SK-N-SH treated with all-trans-retinoic acid at 6 μM for 48 hours (cell line): ENCODE data around the gene RIN3.

ENCODE experiments used
- ATAC-seq: fragments of 200-7000 bp; cut with Tn5 transposase; 3 replicates; pipeline ENCODE4 v1.9.1; 2020; ENCODE audit warnings: mild to moderate bottlenecking, moderate library complexity
- ARNTL ChIP-seq: fragments of 450-650 bp; formaldehyde crosslinking; IDR thresholded peaks from 2 replicates; pipeline ENCODE4 v1.5.0; 2020; ENCODE audit warnings: low read depth, mild to moderate bottlenecking, moderate library complexity, borderline replicate concordance
- BACH2 ChIP-seq: fragments of 250-450 bp; sonication (Bioruptor Pico); IDR thresholded peaks from 2 replicates; pipeline ENCODE4 v1.9.0; 2021; ENCODE audit warnings: mild to moderate bottlenecking, borderline replicate concordance
- CREB5 ChIP-seq: fragments of 250-450 bp; sonication (Bioruptor Pico); IDR thresholded peaks from 2 replicates; pipeline ENCODE4 v1.5.1; 2020; ENCODE audit warnings: low read depth, mild to moderate bottlenecking, moderate library complexity
- CSDC2 ChIP-seq: fragments of 250-450 bp; sonication (Bioruptor Pico); IDR thresholded peaks from 2 replicates; pipeline ENCODE4 v1.5.0; 2020; ENCODE audit warnings: mild to moderate bottlenecking, moderate library complexity
- CSRNP3 ChIP-seq: fragments of 250-450 bp; sonication (Bioruptor Pico); IDR thresholded peaks from 2 replicates; pipeline ENCODE4 v1.5.1; 2021; ENCODE audit warnings: mild to moderate bottlenecking, moderate library complexity
- ESRRG ChIP-seq: fragments of 250-450 bp; sonication (Bioruptor Pico); IDR thresholded peaks from 2 replicates; pipeline ENCODE4 v1.6.1; 2021; ENCODE audit warnings: mild to moderate bottlenecking
- GLIS3 ChIP-seq: fragments of 250-450 bp; sonication (Bioruptor Pico); IDR thresholded peaks from 2 replicates; pipeline ENCODE4 v1.5.0; 2020; ENCODE audit warnings: mild to moderate bottlenecking, moderate library complexity
- ISL1 ChIP-seq: fragments of 250-450 bp; sonication (Bioruptor Pico); IDR thresholded peaks from 2 replicates; pipeline ENCODE4 v2.1.2; 2022; ENCODE audit warnings: mild to moderate bottlenecking, moderate library complexity
- OSR1 ChIP-seq: fragments of 250-450 bp; sonication (Bioruptor Pico); IDR thresholded peaks from 2 replicates; pipeline ENCODE4 v1.8.0; 2022; ENCODE audit warnings: moderate library complexity, mild to moderate bottlenecking, inconsistent platforms
- PATZ1 ChIP-seq: fragments of 250-450 bp; sonication (Bioruptor Pico); IDR thresholded peaks from 2 replicates; pipeline ENCODE4 v1.8.0; 2020; ENCODE audit warnings: mild to moderate bottlenecking, moderate library complexity, borderline replicate concordance
- POU6F1 ChIP-seq: fragments of 250-450 bp; sonication (Bioruptor Pico); IDR thresholded peaks from 2 replicates; pipeline ENCODE4 v1.8.0; 2021; ENCODE audit warnings: low read depth, mild to moderate bottlenecking, moderate library complexity, borderline replicate concordance
- PPARA ChIP-seq: fragments of 250-450 bp; sonication (Bioruptor Pico); IDR thresholded peaks from 2 replicates; pipeline ENCODE4 v1.5.0; 2020; ENCODE audit warnings: mild to moderate bottlenecking, borderline replicate concordance
- RARB ChIP-seq: fragments of 250-450 bp; sonication (Bioruptor Pico); IDR thresholded peaks from 2 replicates; pipeline ENCODE4 v1.8.0; 2021; ENCODE audit warnings: mild to moderate bottlenecking, moderate library complexity
- SNAI2 ChIP-seq: fragments of 250-450 bp; sonication (Bioruptor Pico); IDR thresholded peaks from 2 replicates; pipeline ENCODE4 v1.5.0; 2020; ENCODE audit warnings: mild to moderate bottlenecking, moderate library complexity
- TCF4 ChIP-seq: fragments of 250-450 bp; sonication (Bioruptor Pico); IDR thresholded peaks from 2 replicates; pipeline ENCODE4 v1.8.0; 2021; ENCODE audit warnings: mild to moderate bottlenecking, moderate library complexity, borderline replicate concordance
- TOX ChIP-seq: fragments of 250-450 bp; sonication (Bioruptor Pico); IDR thresholded peaks from 2 replicates; pipeline ENCODE4 v1.8.0; 2021; ENCODE audit warnings: mild to moderate bottlenecking, moderate library complexity, borderline replicate concordance
- TSHZ2 ChIP-seq: fragments of 250-450 bp; sonication (Bioruptor Pico); IDR thresholded peaks from 2 replicates; pipeline ENCODE4 v1.5.0; 2020; ENCODE audit warnings: mild to moderate bottlenecking, moderate library complexity
- ZC3H10 ChIP-seq: fragments of 250-450 bp; sonication (Bioruptor Pico); IDR thresholded peaks from 2 replicates; pipeline ENCODE4 v1.5.1; 2021; ENCODE audit warnings: mild to moderate bottlenecking, moderate library complexity
- ZFP3 ChIP-seq: fragments of 250-450 bp; sonication (Bioruptor Pico); IDR thresholded peaks from 2 replicates; pipeline ENCODE4 v1.5.0; 2020; ENCODE audit warnings: mild to moderate bottlenecking, moderate library complexity
- ZFP30 ChIP-seq: fragments of 450-650 bp; formaldehyde crosslinking; IDR thresholded peaks from 2 replicates; pipeline ENCODE4 v1.5.0; 2022; ENCODE audit warnings: mild to moderate bottlenecking, moderate library complexity
- ZNF565 ChIP-seq: fragments of 450-650 bp; formaldehyde crosslinking; conservative IDR thresholded peaks from 2 replicates; pipeline ENCODE4 v1.5.0; 2020; ENCODE audit warnings: low read depth, mild to moderate bottlenecking, moderate library complexity
- ZNF70 ChIP-seq: fragments of 450-650 bp; formaldehyde crosslinking; IDR thresholded peaks from 2 replicates; pipeline ENCODE4 v1.5.0; 2020; ENCODE audit warnings: mild to moderate bottlenecking, moderate library complexity
- ZNF8 ChIP-seq: fragments of 450-650 bp; formaldehyde crosslinking; IDR thresholded peaks from 2 replicates; pipeline ENCODE4 v1.5.0; 2020; ENCODE audit warnings: mild to moderate bottlenecking, moderate library complexity

Gene RIN3

GRCh38 chr14:92507174-92507768 is 6.3 kb upstream of the RIN3 start:
- TF ChIP-seq TCF4 (CRISPR knock-in tag): no peak
- no peak for TF ChIP-seq ZFP3 (CRISPR knock-in tag)
- TF ChIP-seq OSR1 (CRISPR knock-in tag): no peak
- no peak for TF ChIP-seq ZC3H10 (CRISPR knock-in tag)
- TF ChIP-seq ZNF8 (CRISPR knock-in tag): no peak
- TF ChIP-seq BACH2 (CRISPR knock-in tag): no peak
- no peak for TF ChIP-seq GLIS3 (CRISPR knock-in tag)
- no peak for TF ChIP-seq TSHZ2 (CRISPR knock-in tag)
- TF ChIP-seq PPARA (CRISPR knock-in tag): no peak
- no peak for ATAC-seq

- TF ChIP-seq ARNTL (no peak), CSRNP3 (CRISPR knock-in tag) (no peak), ZNF70 (CRISPR knock-in tag) (no peak), ZC3H10 (CRISPR knock-in tag) (no peak), RARB (no peak), ESRRG (CRISPR knock-in tag) (no peak), ZFP30 (CRISPR knock-in tag) (no peak), TOX (CRISPR knock-in tag) (no peak), CREB5 (no peak), GLIS3 (CRISPR knock-in tag) (no peak), TCF4 (CRISPR knock-in tag) (no peak), ZFP3 (CRISPR knock-in tag) (no peak), BACH2 (CRISPR knock-in tag) (no peak), ZNF565 (CRISPR knock-in tag) (no peak), ISL1 (CRISPR knock-in tag) (no peak), POU6F1 (no peak), PPARA (CRISPR knock-in tag) (no peak), OSR1 (CRISPR knock-in tag) (no peak), SNAI2 (CRISPR knock-in tag) (no peak), ZNF8 (CRISPR knock-in tag) (no peak)
- TF ChIP-seq, all 23 proteins: peak for 0
Measured at GRCh38 chr14:92510972-92511371, 2.6 kb upstream of the RIN3 start.

GRCh38 chr14:92511453-92512238 is 1.9 kb upstream of the RIN3 start:
- TF ChIP-seq ZFP30 (CRISPR knock-in tag) (no peak), PATZ1 (CRISPR knock-in tag) (peak; percentile 25; the same call in 1 of the 2 replicates), ZNF8 (CRISPR knock-in tag) (peak; percentile 89; the same call in 1 of the 2 replicates), CSDC2 (CRISPR knock-in tag) (no peak)
- ATAC-seq: peak; percentile 76

More at GRCh38 chr14:92510972-92511371, 2.6 kb upstream of the RIN3 start:
- no peak for ATAC-seq
